ENCODE results near the gene TMEM151A.
A peak's percentile ranks its signal among the peaks of the same experiment; 100 is the strongest.

TMEM151A gene

GRCh38 chr11:66338276-66339161 is 46.8 kb downstream of the TMEM151A start:
- DNase-seq, result no peak

DNA sequence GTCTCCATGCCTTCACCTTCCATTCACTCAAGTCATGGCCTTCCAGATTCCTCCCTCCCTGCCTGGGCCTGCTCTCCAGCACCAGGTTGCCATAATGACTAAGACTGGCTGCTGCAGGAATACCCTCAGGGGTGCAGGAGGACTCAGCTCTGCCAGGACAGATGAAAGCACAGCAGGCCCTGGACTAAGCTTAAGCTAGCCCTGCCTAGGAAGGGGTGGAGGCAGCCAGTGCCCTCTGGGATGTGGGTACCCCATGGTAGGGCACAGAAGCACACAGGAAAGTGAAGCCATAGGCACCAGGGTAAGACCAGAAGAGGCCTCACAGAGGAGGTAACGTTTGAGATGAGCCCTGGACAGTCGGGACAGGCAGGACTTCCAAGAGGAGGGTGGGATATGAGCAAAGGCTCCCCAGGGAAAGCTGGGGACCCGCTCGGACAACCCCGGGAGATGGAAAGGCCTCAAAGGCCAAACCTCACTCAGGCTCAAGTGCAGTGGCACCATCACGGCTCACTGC is 47.5 kb downstream of the TMEM151A start:
- DNase-seq, result no peak

DNA sequence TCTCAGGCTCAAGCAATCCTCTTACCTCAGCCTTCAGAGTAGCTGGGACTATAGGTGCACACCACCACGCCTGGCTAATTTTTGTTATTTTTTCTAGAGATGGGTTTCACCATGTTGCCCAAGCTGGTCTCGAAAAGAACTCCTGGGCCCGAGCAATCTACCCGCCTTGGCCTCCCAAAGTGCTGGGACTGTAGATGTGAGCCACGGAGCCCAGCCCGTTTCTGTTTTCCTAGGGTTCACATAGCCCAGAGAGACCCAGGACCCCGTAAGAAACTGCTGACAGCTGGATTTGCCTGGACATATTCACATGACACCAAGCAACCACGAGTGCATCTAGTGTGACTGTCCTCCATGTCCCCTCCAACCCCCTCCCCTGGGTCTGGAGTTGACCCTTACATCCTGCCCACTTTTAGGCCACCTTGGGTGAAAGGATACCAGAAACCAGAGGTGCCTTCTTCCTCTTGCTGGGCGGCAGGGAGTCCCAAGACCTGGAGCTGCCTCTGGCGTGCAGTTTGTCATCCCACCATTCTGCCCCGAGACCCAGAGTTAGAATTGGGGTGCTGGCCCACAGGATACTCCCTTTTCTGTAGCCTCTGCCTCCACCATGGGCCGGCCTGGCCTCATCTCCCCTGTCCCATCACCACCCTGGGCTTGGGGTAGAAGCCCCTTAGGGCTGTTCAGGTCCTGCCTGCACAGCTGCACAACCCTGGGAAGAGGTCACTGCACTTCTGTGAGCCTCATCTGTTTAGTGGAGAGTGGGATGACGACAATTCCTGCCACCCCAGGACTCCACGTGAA is 48.2 kb downstream of the TMEM151A start:
- no peak for DNase-seq

DNA sequence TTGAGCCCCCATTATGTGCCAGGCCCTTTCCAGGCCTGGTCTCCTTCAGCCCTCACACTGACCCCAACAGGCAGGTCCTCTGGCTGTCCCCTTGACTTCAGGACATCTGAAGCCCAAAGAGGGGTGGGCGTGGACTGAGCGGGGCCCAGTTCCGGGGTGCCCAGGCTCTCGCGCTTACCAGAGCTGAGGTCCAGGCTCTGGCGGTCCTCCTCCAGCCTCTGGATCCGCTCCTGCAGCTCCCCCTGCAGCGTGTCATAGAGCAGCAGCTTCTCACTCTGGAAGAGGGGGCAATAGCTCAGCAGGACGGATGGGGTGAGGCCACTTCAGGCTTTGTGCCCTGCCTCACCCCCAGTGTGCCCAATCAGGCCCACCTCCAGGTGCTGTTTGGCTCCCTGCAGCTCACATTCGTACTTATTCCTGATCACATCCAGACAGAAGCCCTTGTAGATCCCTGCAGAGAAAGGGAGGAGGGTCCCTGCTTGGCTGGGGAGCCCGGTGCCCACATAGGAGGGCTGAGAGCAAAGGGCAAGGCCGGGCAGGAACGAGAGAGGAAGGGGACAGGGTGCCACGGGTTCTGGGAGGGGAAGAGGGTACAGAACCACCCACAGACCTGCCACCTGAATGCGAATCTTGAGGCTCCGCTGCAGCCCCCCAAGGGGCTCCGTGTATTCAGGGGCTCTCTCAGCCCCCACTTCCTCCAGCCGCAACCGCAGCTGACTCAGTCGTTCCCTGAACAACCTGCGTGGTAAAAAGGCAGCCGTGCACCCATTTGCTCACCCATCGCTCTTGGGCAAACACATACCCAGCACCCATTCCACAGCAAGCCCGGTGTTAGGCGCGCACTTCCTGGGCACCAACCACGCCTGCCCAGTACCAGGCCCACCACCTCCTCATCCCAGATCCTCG is 49.2 kb downstream of the TMEM151A start:
- DNase-seq, result no peak

- DNase-seq, result no peak
These were observed 49.9 kb downstream of the TMEM151A start for GRCh38 chr11:66341502-66342126.

- DNase-seq, result no peak
These were observed 51.5 kb downstream of the TMEM151A start for GRCh38 chr11:66343176-66343575.

DNA sequence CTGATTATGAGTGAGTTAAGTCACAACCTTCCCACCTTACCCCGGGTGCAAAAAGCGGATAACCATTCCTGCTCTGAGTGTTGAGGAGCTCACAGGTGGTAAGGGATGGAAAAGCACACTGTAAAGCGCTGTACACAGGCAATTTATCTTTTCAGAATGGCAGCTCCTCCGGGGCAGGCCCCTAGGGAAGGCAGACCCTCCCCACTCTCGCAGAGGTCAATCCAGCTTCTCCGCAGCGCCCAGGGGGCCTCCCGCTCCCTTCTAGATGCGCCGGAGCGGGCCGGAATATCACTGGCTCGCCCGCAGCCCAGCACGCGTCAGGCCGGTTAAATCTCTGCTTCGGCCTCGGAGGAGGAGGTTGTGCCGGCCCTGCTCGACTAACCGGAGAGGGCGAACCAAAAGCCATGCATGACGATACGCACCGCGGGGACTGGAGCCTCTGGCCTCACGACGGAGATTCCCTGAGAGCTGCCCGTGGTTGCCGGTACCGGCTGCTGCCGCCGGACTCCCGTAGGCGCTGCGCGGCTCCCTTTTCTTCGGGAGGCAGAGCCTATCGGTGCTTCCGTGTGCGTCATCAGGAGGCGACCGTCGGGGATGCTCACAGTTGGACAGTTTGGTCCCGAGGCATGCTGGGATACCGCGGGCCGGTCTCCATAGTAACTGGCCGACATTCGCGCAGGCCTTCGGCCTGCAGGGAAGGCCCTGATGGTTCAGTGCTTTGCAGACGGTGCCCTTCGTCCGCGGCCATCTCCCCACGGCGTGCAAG is 53.0 kb downstream of the TMEM151A start, which contains the start of gene BRMS1:
Gene BRMS1 (minus strand): TSS at position 555 of the 766 bp plus-strand sequence. CDS start 2,870 bp downstream, outside the sequence.
- DNase-seq, result peak; percentile 94

DNA sequence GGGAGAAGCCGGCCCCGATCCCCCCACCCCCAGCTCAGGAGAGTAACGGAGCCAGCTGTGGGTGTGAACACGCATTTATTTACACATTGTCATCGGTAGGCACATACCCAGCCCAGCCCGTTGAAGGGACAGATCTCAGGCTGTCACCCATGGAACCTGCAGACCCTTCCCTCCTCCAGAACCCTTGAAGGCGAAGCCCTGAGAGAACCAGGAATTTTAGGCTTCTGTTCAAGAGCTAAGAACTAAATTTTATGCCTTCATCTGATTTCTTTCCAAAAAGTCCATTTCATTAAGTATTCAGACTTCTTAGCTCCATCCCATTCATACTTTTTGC is 53.6 kb downstream of the TMEM151A start:
- DNase-seq, result no peak

All from NCI-H2227 treated with DMSO at 0.1 percent for 48 hours (cell line).